Kidney epithelial cell (primary cell): ENCODE measurements around the gene KCNMA1. TPM values are rescaled to one million over a fixed set of nuclear protein-coding genes. Genes with fewer than 3 reads are reported as not detected.

Experiments used
- DNase-seq: peaks from one replicate; pipeline ENCODE4 v3.0.0-alpha.2; 2010; ENCODE audit warnings: low read depth
- H3K27me3 ChIP-seq: 2 replicates; pipeline ENCODE4 v1.6.0; 2011; ENCODE audit warnings: low read length; ENCODE audit not compliant: control insufficient read depth, insufficient read depth
- H3K36me3 ChIP-seq: 2 replicates; pipeline ENCODE4 v1.5.1; 2011; ENCODE audit warnings: low read length; ENCODE audit not compliant: control insufficient read depth, insufficient read depth
- H3K4me3 ChIP-seq: 2 replicates; pipeline ENCODE4 v1.5.1; 2011; ENCODE audit warnings: low read depth, mild to moderate bottlenecking, control low read depth, low read length
- total RNA-seq: library from RNA; depleted of rRNA; stranded (reverse); fragments of >200 nt; gene quantifications from 2 replicates; pipeline ENCODE4 v1.2.3, GENCODE V29; 2015
- TF ChIP-seq, protein P1 (sequence below): IDR thresholded peaks from 2 replicates; pipeline ENCODE4 v1.5.1; 2011; ENCODE audit warnings: mild to moderate bottlenecking, moderate library complexity, low read length, control low read depth, inconsistent platforms; ENCODE audit not compliant: insufficient read depth, poor library complexity, severe bottlenecking

Gene KCNMA1
- total RNA-seq, 1 donor from 2014 or later: 18.9 TPM

DNA sequence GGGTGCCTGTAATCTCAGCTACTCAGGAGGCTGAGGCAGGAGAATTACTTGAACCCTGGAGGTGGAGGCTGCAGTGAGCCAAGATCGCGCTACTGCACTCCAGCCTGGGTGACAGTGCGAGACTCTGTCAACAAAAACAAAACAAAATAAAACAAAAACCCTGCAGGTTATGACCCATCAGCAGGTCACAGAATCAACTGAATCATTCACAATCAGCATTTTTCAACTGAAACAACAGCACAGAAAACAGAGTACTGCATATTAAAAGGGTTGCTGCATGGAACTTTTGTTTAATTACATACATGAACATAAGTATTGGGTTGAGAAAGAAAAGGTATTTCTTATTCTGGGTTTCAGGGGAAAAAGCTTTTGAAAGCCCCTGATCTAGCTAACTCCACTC is 77.6 kb downstream of the KCNMA1 start:
- no peak for DNase-seq
- Histone ChIP-seq H3K27me3 (no peaks in the 10 kb centered on the region), H3K4me3 (no peak overlapping the region), H3K36me3 (no peaks in the 10 kb centered on the region)
- TF ChIP-seq, protein P1, sequence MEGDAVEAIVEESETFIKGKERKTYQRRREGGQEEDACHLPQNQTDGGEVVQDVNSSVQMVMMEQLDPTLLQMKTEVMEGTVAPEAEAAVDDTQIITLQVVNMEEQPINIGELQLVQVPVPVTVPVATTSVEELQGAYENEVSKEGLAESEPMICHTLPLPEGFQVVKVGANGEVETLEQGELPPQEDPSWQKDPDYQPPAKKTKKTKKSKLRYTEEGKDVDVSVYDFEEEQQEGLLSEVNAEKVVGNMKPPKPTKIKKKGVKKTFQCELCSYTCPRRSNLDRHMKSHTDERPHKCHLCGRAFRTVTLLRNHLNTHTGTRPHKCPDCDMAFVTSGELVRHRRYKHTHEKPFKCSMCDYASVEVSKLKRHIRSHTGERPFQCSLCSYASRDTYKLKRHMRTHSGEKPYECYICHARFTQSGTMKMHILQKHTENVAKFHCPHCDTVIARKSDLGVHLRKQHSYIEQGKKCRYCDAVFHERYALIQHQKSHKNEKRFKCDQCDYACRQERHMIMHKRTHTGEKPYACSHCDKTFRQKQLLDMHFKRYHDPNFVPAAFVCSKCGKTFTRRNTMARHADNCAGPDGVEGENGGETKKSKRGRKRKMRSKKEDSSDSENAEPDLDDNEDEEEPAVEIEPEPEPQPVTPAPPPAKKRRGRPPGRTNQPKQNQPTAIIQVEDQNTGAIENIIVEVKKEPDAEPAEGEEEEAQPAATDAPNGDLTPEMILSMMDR: no peak

DNA sequence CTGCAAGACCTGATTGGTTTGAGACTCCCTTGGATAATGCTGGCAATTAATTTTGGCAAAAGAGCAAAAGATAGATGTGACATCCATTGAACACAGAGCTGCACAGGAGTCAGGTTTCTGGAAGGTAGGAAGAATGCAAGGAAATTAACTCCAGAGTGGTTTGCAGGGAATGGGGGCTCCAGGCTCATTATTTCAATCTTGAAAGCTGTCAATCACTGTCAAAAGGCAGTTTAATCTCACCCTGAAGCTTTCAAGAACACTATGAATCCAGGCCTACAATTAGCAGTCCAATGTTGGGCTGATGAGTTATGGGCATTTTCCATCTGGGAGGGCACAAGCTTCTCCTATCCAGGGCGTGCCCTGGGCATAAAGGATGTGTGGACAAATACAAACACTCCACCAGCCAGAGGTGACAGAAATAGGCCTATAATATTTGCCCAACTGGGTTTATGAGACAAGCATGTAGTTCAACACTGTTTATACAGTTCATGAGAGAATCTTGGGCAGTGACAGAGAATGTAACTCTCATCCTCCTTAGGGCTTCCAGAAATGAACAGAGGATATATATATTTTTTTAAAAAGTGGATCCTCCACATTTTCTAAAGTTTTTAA is 80.5 kb downstream of the KCNMA1 start:
- H3K4me3 ChIP-seq: no peak overlapping the region
- no peak for DNase-seq
- no peaks in the 10 kb centered on the region for H3K27me3 ChIP-seq
- H3K36me3 ChIP-seq: no peaks in the 10 kb centered on the region
- TF ChIP-seq, protein P1: no peak

DNA sequence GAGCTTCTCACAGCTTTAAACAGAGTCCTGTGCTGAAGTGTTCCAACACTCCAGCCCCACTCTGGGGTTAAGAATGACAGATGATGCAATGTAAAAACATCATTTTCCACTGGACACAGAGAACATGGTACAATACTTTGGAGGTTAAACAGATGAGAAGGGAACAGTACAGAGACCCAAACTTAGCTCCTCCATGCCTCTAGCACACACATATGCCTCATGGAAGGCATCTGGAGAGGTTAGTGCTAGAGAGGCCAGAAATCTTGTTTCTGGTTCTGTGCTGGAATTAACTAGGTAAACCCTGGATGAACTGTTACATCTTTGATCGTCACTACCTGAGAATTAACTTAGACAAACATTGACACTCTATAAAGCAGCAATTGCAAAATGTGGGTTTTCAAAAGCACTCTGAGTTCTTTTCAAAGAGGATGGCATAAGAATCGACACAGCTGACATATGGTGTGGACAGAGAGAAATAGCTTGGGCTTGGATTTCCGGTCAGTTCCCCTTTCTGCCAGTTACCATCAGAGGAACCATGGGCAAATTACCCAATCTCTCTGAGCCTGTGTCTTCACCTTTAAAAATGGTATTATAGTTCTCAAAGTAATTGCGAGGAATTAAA is 81.9 kb downstream of the KCNMA1 start:
- TF ChIP-seq, protein P1: no peak
- Histone ChIP-seq H3K4me3 (no peak overlapping the region), H3K27me3 (no peaks in the 10 kb centered on the region), H3K36me3 (no peaks in the 10 kb centered on the region)
- no peak for DNase-seq

DNA sequence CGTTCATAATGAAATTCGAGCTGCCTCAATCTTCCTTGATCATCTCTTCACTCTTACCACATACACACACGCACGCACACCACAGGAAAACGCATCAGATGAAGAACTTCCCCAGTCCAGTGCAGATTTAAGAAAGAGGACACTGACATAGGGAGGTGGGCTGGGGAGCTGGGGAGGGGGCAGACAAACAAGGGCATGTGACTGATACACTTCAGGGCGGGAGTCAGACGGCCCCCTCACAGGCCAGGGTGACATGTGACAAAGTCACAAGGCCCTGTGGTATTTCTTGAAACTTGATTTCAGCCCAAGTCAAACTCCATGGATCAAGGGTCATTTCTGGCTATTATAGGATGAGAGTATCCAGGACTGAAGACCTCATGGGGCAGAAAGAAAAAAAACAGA is 82.6 kb downstream of the KCNMA1 start:
- Histone ChIP-seq H3K36me3 (no peaks in the 10 kb centered on the region), H3K27me3 (no peaks in the 10 kb centered on the region), H3K4me3 (no peak overlapping the region)
- DNase-seq: no peak
- TF ChIP-seq, protein P1: no peak

DNA sequence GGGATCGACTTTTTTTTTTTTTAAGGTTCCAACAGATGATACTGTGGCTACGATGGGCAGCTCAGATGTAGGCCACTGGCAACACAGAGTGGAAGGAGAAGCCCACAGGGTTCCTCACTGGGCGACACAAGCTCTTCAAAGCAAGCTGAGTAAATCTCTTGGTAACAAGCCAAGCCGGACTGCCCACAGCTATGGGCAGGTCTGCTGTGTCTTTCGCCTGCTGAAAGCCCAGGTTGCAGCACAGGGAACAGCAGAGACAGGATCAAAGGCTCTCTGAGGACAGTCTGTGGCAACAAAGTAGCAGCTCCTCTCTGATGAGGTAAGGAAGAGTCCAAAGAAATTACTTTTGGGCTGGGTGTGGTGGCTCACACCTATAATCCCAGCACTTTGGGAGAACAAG is 83.6 kb downstream of the KCNMA1 start:
- no peak for DNase-seq
- no peaks in the 10 kb centered on the region for H3K27me3 ChIP-seq
- TF ChIP-seq, protein P1: no peak

DNA sequence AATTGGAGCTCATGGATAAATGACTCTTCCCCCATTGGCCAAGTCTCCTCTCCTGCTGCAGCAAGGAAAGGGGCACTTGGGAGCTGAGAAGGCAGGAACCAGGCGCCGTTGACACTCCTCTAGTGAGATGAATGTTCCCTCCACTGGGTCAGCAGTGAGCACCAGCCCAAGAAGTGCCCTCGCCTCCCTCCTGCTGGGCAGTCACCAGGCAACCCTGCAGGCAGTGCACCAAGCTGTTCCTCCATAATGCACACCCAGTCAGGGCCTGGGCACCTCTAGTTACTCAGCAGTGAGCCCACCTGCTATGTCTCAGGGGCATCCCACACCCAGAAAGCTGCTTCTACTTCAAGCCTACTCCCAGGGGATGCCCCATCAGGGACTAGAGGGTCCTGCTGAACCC is 84.3 kb downstream of the KCNMA1 start:
- TF ChIP-seq, protein P1: no peak
- no peak for DNase-seq
- Histone ChIP-seq H3K36me3 (no peaks in the 10 kb centered on the region), H3K27me3 (no peaks in the 10 kb centered on the region), H3K4me3 (no peak overlapping the region)

More for the DNA sequence above, 83.6 kb downstream of the KCNMA1 start:
- H3K4me3 ChIP-seq: no peak overlapping the region
- no peaks in the 10 kb centered on the region for H3K36me3 ChIP-seq
